Activated CD8-positive, alpha-beta T cell treated with anti-CD3 and anti-CD28 coated beads for 36 hours (primary cell): ENCODE measurements around the gene NALF2. TPM values are rescaled to one million over a fixed set of nuclear protein-coding genes. Genes with fewer than 3 reads are reported as not detected.

Source experiments
- ATAC-seq: fragments of 200-7000 bp; cut with Tn5 transposase; one replicate; pipeline ENCODE4 v1.10.0; 2021; ENCODE audit warnings: mild to moderate bottlenecking, moderate library complexity
- CTCF ChIA-PET: fragments of 350-600 bp; sonication (Branson Sonifier 250); formaldehyde crosslinking; loops from one replicate; lab custom pipeline; 2021; ENCODE audit warnings: antibody characterized with exemption; lab: Charles Lee
- POLR2A ChIA-PET: fragments of 350-600 bp; sonication (Branson Sonifier 250); formaldehyde crosslinking; loops from one replicate; lab custom pipeline; 2021; ENCODE audit warnings: antibody characterized with exemption; lab: Charles Lee
- DNase-seq: peaks from one replicate; pipeline ENCODE4 v3.0.0-alpha.2; 2020
- H3K27ac Mint-ChIP-seq: one replicate; pipeline ENCODE4 v1.8.0; 2021; ENCODE audit warnings: mild to moderate bottlenecking, mixed read lengths
- H3K27me3 Mint-ChIP-seq: one replicate; pipeline ENCODE4 v1.8.0; 2021; ENCODE audit warnings: mixed read lengths
- H3K36me3 Mint-ChIP-seq: one replicate; pipeline ENCODE4 v1.8.0; 2021; ENCODE audit warnings: low read depth, mixed read lengths
- H3K4me1 Mint-ChIP-seq: one replicate; pipeline ENCODE4 v1.8.0; 2021; ENCODE audit warnings: low read depth, mixed read lengths
- H3K4me3 Mint-ChIP-seq: one replicate; pipeline ENCODE4 v1.8.0; 2021; ENCODE audit warnings: mild to moderate bottlenecking, moderate library complexity, mixed read lengths
- H3K9me3 Mint-ChIP-seq: one replicate; pipeline ENCODE4 v1.8.0; 2021; ENCODE audit warnings: mixed read lengths
- intact Hi-C: fragments of 100-400 bp; cut with micrococcal nuclease; formaldehyde crosslinking; loops from one replicate; pipeline ENCODE4 v1.10.0; 2022
- total RNA-seq, 2 experiments: library from RNA; stranded (reverse); gene quantifications; one replicate each; pipeline ENCODE4 v1.2.3, GENCODE V29; 2021
- TF ChIP-seq, protein P1 (sequence below): fragments of 200-600 bp; IDR thresholded peaks from one replicate; pipeline ENCODE4 v1.8.0; 2022; ENCODE audit warnings: antibody characterized with exemption, mild to moderate bottlenecking

NALF2 gene
- total RNA-seq, 2 experiments from 2014 or later = 0.13 to 0.18 TPM

DNA sequence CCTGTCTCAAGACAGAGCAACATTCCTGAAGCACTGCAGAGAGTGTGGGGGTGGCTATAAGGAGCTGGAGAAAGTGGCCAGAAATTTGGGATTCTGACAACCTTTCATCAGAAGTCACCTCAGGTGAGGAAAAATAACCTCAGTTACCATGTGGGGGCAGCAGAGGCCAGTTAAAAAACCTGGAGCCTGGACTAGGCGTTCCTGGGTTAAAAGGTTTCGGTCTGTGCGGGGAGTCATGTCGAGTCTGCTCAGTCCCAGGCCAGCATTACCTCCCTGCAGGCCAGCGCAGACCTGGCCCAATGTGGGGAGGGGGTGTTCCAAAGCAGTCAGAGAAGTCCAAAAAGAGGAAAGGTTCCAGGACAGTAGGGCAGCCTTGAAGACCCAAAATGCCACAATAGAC lies 10.9 kb upstream of the NALF2 start:
- Mint-ChIP-seq H3K9me3 (no peaks in the 10 kb centered on the region), H3K27me3 (peaks cover 3% of the 10 kb centered on the region), H3K27ac (no peak overlapping the region), H3K4me1 (no peaks in the 10 kb centered on the region), H3K36me3 (no peaks in the 10 kb centered on the region), H3K4me3 (no peak overlapping the region)
- ChIA-PET POLR2A (no interaction called here), CTCF (interaction anchor here (1.0 to 1.9 kb wide), 7 partner anchors 9 to 640 kb away, joined by 3 to 7 read pairs (median 4); partner anchors contain the start of gene IGBP1)
- intact Hi-C loops = loop anchor here (5.0 to 10.0 kb wide), 2 partner anchors 529 to 602 kb away; no protein-coding TSS in a partner anchor
- no peak for ATAC-seq
- TF ChIP-seq, protein P1, sequence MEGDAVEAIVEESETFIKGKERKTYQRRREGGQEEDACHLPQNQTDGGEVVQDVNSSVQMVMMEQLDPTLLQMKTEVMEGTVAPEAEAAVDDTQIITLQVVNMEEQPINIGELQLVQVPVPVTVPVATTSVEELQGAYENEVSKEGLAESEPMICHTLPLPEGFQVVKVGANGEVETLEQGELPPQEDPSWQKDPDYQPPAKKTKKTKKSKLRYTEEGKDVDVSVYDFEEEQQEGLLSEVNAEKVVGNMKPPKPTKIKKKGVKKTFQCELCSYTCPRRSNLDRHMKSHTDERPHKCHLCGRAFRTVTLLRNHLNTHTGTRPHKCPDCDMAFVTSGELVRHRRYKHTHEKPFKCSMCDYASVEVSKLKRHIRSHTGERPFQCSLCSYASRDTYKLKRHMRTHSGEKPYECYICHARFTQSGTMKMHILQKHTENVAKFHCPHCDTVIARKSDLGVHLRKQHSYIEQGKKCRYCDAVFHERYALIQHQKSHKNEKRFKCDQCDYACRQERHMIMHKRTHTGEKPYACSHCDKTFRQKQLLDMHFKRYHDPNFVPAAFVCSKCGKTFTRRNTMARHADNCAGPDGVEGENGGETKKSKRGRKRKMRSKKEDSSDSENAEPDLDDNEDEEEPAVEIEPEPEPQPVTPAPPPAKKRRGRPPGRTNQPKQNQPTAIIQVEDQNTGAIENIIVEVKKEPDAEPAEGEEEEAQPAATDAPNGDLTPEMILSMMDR = peak; percentile 36
- DNase-seq = peak; percentile 38

DNA sequence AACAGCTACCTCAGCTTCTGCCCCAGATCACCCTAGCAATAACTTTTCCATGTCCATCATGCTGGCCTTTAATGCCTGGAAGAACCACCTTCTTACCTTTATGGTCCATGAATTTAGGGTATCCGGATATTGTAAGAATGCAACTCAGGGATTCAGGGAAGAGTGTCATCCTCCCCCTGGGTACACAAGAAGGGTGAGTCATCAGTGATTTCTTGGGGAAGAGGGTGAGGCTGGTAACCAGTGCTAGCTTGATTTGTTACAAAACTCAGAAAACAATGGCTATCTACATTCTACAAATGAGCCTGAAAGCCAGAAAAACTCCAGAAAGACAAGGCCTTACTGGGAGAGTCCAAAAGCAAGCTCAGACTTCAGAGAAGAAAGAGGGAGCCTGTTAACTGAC lies 10.4 kb upstream of the NALF2 start:
- Mint-ChIP-seq H3K4me1 (no peaks in the 10 kb centered on the region), H3K4me3 (no peak overlapping the region), H3K27ac (no peak overlapping the region), H3K36me3 (no peaks in the 10 kb centered on the region), H3K9me3 (no peaks in the 10 kb centered on the region), H3K27me3 (peaks cover 1% of the 10 kb centered on the region)
- ATAC-seq = no peak
- intact Hi-C loops = loop anchor here (5.0 to 10.0 kb wide), 2 partner anchors 529 to 601 kb away; no protein-coding TSS in a partner anchor
- POLR2A ChIA-PET = no interaction called here
- CTCF ChIA-PET = interaction anchor here (1.2 to 1.9 kb wide), 5 partner anchors 8 to 639 kb away, joined by 3 to 7 read pairs (median 4); partner anchors contain the start of gene IGBP1
- TF ChIP-seq, protein P1 = no peak
- no peak for DNase-seq

DNA sequence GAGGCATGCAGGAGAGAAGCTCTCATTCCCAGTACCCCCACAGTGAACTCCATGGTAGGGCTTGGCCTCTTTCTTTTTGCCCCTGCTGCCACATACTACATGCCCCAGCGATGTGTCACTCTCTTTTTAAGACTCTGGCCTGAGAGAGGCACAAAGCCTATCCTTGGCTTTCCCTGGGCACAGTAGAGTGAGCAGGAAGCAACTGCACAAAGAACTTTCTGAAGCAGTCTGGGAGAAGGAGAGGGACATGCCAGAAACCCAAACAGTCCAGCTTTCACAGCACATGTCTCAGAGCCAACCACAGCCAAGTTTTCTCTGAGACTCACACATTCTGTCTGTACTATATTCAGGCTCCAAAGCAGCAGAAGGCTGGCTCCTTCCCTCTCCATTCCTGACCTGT lies 7.9 kb upstream of the NALF2 start:
- TF ChIP-seq, protein P1 = no peak
- no peak for ATAC-seq
- H3K4me3 Mint-ChIP-seq = no peak overlapping the region
- DNase-seq = no peak
- CTCF ChIA-PET = no interaction called here
- intact Hi-C loops = loop anchor here (10.0 kb wide), 1 partner anchor 599 kb away; no protein-coding TSS in a partner anchor
- POLR2A ChIA-PET = no interaction called here
- no peaks in the 10 kb centered on the region for H3K9me3 Mint-ChIP-seq
- H3K36me3 Mint-ChIP-seq = no peaks in the 10 kb centered on the region
- peaks cover 1% of the 10 kb centered on the region for H3K27me3 Mint-ChIP-seq
- no peak overlapping the region for H3K27ac Mint-ChIP-seq
- H3K4me1 Mint-ChIP-seq = no peaks in the 10 kb centered on the region

DNA sequence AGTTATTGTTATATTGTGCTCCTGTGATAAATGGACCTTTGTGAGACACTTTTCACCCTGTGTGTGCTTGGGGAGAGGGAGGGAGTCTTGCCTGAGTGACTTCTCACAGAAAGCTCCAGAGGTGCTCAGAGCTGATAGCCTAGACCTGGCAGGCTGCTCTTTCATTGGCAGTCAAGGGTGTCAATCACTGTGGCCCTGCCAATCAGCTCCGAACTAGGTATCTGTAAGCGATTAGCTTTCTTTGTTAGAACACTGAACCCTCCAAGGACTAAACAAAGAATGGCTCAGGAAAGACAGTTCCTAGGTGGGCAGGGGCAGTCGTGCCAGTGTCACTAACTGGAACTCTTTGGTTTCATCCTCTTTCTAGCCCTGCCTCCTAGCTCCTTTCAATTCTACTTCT lies 2.7 kb upstream of the NALF2 start:
- H3K36me3 Mint-ChIP-seq = no peaks in the 10 kb centered on the region
- H3K27ac Mint-ChIP-seq = no peak overlapping the region
- H3K9me3 Mint-ChIP-seq = no peaks in the 10 kb centered on the region
- H3K4me3 Mint-ChIP-seq = no peak overlapping the region
- peaks cover 7% of the 10 kb centered on the region for H3K27me3 Mint-ChIP-seq
- ATAC-seq (no peak), DNase-seq (no peak)
- CTCF ChIA-PET = interaction anchor here (1.5 kb wide), 1 partner anchor 8 kb away, joined by 4 read pairs; no protein-coding TSS in a partner anchor
- POLR2A ChIA-PET = no interaction called here
- TF ChIP-seq, protein P1 = no peak
- intact Hi-C loops = no loop called here
- H3K4me1 Mint-ChIP-seq = peaks cover 2% of the 10 kb centered on the region

DNA sequence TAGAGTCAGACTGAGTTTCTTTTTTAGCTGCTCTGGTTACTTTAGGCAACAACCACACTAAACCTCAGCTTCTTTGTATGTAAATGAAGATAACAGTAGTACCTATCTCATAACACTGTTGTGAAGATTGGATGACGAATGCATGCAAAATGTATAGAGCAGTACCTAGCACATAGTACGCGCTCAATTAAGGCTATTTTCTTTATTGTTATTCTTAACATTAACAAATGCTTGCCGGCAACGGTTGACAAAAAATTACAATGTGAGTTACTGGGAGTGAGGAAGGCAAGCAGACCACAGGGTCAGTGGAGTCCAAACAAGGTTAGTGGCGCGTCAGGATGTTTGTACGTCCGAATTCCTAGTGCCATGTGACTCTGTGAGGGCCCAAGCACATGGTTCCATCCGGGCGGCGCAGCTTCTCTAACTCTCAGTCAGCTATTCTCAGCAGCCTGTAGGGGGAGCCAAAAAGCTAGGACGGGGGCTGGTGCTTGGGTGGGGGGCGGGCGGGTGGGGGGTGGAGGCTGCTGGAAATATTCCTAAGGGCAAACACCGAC lies 821 bp upstream of the NALF2 start:
- H3K4me3 Mint-ChIP-seq = no peak overlapping the region
- H3K9me3 Mint-ChIP-seq = no peaks in the 10 kb centered on the region
- DNase-seq (no peak), ATAC-seq (peak; percentile 29)
- H3K27me3 Mint-ChIP-seq = peaks cover 12% of the 10 kb centered on the region
- POLR2A ChIA-PET = no interaction called here
- H3K4me1 Mint-ChIP-seq = peaks cover 2% of the 10 kb centered on the region
- TF ChIP-seq, protein P1 = peak; percentile 13
- CTCF ChIA-PET = interaction anchor here (0.9 to 1.3 kb wide), 3 partner anchors 10 to 629 kb away, joined by 3 to 6 read pairs (median 5); no protein-coding TSS in a partner anchor
- intact Hi-C loops = no loop called here
- H3K27ac Mint-ChIP-seq = no peak overlapping the region
- H3K36me3 Mint-ChIP-seq = no peaks in the 10 kb centered on the region
